WTC11 (cell line): ENCODE data around the gene GGCX.

Experiments
- ARID4B ChIP-seq: sonication (generic); formaldehyde crosslinking; IDR thresholded peaks from 2 replicates; pipeline ENCODE4 v1.8.0; 2023; ENCODE audit warnings: missing genetic modification reagents, mild to moderate bottlenecking, borderline replicate concordance
- FOXK1 ChIP-seq: sonication (generic); formaldehyde crosslinking; IDR thresholded peaks from 2 replicates; pipeline ENCODE4 v1.8.0; 2022; ENCODE audit warnings: mild to moderate bottlenecking, moderate library complexity, missing genetic modification reagents
- USF2 ChIP-seq: sonication (generic); formaldehyde crosslinking; IDR thresholded peaks from 2 replicates; pipeline ENCODE4 v1.8.1; 2023; ENCODE audit warnings: mild to moderate bottlenecking, missing genetic modification reagents, moderate library complexity
- TF ChIP-seq, protein P1 (sequence below): fragments of 200-600 bp; IDR thresholded peaks from 2 replicates; pipeline ENCODE4 v1.8.0; 2022; ENCODE audit warnings: antibody characterized with exemption
- TF ChIP-seq, protein P2 (sequence below): sonication (generic); formaldehyde crosslinking; conservative IDR thresholded peaks from 2 replicates; pipeline ENCODE4 v1.8.1; 2022; ENCODE audit warnings: mild to moderate bottlenecking, missing genetic modification reagents

DNA sequence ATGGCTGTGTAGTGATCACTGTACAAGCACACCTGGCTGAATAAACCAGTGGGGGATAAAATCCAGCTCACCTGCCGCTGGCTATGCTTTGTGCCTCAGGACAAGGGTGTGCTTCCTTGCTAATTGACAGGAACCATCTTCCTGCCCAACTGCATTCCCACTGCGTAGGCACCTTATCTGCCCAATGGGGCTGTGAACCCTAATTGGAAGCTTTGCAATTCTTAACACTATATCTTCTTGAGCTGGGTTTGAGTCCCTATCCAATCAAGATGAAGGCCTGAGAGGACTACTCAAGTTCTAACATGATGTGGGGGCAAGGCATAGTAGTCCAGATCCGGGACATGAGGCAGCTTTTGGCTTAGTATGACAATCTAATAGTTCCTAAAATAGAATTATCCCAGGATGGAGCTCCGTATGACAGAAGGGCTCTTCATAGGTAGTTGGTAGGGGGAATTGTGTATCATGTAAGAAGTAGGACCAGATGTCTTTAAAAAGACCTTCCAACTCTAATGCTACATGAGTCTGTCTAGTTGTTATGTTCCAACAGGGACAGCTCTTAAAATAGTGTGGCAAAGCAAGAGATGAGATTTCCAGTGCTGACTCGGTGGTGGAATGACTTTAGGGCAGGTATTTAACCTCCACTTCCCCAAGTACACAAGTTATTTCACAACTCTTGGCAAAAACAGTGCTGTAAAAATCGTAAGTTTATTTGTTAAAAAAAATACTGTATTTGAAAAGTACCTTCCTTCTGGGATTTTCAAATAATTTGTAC lies 43.5 kb upstream of the GGCX start:
- TF ChIP-seq ARID4B (CRISPR knock-in tag) (no peak), USF2 (CRISPR knock-in tag) (no peak), FOXK1 (CRISPR knock-in tag) (no peak)
- TF ChIP-seq, protein P1, sequence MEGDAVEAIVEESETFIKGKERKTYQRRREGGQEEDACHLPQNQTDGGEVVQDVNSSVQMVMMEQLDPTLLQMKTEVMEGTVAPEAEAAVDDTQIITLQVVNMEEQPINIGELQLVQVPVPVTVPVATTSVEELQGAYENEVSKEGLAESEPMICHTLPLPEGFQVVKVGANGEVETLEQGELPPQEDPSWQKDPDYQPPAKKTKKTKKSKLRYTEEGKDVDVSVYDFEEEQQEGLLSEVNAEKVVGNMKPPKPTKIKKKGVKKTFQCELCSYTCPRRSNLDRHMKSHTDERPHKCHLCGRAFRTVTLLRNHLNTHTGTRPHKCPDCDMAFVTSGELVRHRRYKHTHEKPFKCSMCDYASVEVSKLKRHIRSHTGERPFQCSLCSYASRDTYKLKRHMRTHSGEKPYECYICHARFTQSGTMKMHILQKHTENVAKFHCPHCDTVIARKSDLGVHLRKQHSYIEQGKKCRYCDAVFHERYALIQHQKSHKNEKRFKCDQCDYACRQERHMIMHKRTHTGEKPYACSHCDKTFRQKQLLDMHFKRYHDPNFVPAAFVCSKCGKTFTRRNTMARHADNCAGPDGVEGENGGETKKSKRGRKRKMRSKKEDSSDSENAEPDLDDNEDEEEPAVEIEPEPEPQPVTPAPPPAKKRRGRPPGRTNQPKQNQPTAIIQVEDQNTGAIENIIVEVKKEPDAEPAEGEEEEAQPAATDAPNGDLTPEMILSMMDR, result no peak
- TF ChIP-seq, protein P2, sequence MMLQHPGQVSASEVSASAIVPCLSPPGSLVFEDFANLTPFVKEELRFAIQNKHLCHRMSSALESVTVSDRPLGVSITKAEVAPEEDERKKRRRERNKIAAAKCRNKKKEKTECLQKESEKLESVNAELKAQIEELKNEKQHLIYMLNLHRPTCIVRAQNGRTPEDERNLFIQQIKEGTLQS (CRISPR knock-in tag), result no peak
